ACHN (cell line): ENCODE data around the gene ALOX5AP.

Source experiments
- DNase-seq: peaks from one replicate; pipeline ENCODE4 v3.0.0-alpha.2; 2015
- in situ Hi-C: cut with HindIII; loops from 2 replicates; pipeline ENCODE4 v1.10.0; 2017; ENCODE audit warnings: low sequenced_read_pairs, low pct_ligation_motif_present, low pct_unique_long_range_greater_than_20kb

Gene ALOX5AP

DNA sequence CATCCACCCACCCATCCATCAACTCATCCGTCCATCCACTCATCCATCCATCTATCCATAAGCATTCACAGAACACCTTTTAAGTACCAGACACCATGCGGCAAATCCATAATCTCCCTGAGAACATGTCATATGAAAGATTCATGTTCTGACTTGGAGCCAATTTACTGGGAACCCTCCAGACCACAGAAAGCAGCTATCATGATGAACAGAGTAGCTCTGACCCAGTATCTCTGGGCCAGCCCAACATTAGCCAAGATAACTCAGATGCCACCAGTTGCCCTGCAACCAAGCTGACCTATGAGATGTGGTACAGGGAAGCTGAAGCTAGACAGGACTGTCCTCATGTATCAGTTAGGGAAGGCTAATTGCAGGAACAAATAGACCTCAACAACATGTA is 51.3 kb downstream of the ALOX5AP start:
- in situ Hi-C loops, result loop anchor here (25.0 kb wide), 1 partner anchor 124 kb away; no protein-coding TSS in a partner anchor
- DNase-seq, result no peak

DNA sequence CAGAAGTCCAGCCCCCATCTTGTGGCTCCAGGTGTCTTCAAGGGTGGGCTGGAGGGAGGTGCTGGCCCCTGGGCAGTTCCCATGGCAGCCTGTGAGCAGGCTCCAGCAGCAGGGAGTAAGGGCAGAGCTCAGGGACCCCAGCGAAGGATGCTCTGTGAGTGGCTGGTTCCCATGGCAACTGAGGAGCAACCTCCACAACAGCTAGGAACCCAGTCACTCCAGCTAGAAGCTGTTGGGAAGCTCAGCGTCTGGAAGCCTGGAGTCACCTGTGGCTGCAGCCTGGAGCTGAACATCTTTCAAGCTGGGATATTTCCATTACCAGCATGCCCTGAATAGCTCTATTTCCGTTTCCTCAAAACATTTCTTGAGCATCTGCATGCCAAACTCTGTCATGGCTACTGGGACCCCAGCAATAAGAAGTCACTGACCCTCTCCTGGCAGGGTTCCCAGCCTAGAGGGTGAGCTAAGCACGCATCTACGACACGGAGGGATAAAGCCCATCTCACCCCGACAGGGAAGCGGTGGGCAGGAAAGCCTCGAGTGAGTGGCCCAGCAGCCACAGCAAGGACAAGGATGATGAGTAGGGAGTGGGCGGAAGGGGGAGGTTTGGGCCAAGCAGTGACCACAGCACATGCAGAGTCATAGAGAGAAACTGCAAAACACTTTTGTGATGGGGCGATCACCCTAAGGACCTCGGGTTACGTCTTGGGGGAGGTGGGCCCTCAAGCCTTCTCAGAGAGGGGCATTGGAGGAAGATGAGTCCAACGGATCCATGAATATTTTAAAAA is 52.6 kb downstream of the ALOX5AP start:
- in situ Hi-C loops, result loop anchor here (25.0 kb wide), 1 partner anchor 126 kb away; no protein-coding TSS in a partner anchor
- no peak for DNase-seq

DNA sequence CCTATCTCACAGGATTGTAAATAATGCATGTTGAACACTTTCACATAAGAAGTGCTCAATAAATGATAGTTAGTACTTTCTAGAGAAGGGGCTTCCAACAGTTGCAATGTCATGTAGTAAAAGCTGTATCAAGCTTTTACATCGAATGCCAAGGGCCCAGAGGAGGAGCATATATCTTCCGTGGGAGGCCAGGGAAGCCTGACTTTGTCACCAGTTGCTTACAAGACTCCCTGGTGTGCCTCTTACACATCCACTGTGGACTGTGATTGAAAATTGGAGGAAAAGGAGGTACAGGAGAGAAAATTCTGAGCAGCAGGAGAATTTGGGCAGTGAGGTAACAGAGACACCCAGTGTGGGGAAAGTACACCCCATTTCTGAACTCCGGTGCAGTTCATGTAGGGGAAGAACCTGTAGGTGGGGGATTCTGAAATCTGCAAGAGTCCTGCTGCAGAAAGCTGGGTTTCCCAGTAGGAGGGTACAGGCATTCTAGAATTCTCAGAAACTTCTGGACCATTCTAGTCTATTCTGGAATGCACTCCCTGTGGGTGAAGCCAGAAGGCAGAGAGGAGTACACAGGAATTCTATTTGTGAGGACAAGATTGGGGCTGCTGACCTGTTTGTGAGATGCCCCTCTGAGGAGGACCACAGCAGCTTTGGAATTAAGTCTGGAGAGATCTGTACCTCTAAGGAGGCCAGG is 54.0 kb downstream of the ALOX5AP start:
- in situ Hi-C loops, result loop anchor here (25.0 kb wide), 1 partner anchor 127 kb away; no protein-coding TSS in a partner anchor
- no peak for DNase-seq

DNA sequence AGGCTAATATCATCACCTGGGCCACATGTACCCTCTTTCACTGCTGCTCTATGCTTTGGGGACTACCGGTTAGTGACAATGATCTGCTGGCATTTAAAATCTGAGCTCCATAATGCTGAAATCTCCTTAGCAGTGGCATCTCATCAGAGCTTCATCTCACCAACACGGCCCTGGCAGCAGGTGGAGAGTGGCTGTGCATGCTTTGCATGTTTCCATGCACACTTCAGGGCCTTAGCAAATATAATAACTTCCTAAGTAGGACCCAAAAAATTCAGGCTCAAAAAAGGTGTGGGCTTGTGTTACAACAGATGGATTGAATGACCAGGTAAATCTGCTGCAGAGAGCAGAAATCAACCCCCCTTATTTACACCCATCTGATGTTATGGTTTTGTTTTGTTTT is 55.2 kb downstream of the ALOX5AP start:
- in situ Hi-C loops, result loop anchor here (25.0 kb wide), 1 partner anchor 128 kb away; no protein-coding TSS in a partner anchor
- no peak for DNase-seq

DNA sequence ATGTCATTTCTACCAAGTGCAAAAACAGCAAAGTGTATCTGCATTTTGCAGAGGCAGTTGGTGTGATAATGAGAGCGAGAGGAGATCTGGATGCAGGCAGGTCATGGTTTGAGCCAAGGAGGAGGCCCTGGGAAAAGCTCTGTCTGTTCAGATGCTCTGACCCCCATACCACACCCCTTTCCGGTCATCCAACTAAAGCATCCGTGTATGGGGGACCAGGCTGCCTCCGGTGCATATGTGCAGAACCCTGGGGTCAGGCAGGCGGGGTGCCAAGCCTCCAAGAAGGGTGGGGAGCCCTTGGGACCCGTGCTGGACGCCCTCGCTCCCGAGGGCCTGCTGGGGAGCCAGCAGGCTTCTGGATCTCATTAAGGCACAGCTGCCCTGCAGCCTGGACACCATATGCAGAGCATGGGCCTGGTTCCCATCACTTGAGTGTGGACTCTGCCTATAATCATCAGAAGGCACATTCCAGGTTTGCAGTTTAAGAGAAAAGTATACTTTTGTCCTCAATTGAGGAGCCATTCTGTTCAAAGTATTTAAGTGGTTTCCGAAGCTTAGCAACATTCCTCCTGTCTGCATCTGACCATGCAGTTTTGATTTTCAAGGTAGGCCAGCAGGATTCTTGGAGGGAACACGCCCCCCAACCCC is 56.1 kb downstream of the ALOX5AP start:
- DNase-seq, result no peak
- in situ Hi-C loops, result loop anchor here (25.0 kb wide), 1 partner anchor 129 kb away; no protein-coding TSS in a partner anchor

DNA sequence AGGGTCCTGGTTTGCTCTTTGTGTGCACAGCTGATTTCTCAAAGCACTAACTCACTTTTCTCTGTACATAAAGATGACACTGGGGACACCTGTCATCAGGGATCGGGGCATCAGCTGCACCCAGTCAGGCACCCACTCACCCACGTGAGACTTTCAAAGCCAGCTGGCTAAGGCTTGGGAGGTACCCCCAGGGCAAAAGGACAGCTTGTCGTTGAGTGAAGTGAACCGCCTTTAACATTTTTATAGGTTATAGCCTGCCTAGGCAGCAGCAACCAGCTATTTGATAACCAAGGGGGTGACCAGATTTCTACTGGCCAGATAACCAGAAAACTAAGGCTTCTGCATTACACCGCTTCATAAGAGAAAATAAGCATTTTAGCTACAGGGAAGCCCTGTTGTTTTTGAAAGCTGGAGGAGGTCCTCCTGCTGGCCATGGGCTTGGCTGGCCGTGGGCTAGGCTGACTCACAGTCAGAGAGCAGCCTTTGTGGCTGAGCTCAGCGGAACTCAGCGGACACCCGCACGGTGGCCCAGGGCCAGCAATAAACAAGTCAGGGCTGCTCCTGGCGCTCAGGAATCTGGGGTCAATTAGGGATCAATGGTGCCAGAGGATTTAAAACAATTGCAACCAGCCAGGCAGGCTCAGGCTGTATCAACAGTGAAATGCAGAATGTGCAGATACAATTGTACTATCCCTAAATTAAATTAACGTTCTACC is 57.1 kb downstream of the ALOX5AP start:
- in situ Hi-C loops, result loop anchor here (25.0 kb wide), 1 partner anchor 130 kb away; no protein-coding TSS in a partner anchor
- DNase-seq, result peak; percentile 89

DNA sequence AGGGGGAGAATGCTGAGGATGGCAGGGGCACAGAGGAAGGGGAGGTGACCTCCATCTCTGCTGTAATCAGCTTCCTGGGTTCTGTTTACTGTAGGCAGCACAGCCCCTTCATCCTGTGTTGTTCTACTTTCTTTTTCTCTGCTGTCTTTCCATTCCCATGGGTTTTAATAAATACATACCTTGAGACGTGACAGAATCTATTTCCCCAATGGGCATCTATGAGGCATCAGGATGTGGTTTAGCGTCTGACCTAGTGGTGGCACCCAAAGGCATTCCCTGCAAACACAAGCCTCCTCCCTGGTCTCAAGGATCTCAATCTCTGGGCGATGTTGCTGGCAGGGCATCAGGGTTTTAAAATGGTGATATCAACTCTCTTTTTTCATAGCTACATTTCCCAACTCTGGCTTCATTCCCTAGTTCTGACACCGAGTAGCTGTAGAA is 60.8 kb downstream of the ALOX5AP start:
- DNase-seq, result peak; percentile 80
- in situ Hi-C loops, result loop anchor here (25.0 kb wide), 1 partner anchor 134 kb away; no protein-coding TSS in a partner anchor

DNA sequence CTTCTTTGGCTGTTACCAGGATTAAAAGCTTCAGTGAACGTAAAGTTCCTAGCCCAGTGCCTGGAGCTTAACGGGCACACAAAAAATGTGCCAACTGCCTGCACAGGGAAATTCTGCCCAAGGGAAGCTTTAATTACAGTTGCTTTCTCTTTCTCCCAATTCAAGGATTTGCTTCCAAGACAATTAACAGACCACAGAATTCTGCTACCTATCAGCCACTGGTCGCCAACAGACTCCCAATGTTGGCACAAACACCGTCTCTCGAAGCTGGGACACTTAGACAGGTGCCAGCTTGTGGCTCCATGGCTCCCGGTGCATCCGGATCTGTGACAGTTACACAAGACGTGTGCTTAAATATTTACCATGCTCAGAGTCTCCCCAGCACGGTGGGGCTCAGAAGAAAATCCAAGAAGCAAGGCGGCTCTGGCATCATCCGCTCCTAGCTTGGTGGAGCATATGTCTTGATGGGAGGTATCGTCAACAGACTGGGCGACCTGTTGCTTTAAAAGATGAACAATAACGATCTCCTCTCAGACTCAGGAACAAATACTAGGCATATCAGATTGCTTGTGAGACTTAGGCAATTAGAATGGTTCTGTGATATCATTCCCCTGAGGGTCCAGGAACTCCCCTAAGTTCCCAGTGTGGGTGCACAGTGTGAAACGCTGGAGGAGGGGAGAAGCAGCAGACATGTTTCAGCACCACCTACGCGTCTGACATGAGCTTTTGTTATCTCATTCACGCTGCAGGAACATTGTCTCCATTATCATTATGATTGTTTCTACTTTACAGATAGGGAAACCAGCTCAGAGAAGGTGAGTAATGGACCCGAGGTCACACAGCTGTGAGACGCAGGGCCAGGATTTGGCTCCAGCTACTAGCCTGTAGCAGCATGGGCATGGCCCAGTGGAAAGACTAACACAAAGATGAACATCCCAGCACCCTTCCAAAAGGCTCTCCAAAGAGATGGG is 61.6 kb downstream of the ALOX5AP start:
- peak; percentile 22 for DNase-seq
- in situ Hi-C loops, result loop anchor here (25.0 kb wide), 1 partner anchor 135 kb away; no protein-coding TSS in a partner anchor

DNA sequence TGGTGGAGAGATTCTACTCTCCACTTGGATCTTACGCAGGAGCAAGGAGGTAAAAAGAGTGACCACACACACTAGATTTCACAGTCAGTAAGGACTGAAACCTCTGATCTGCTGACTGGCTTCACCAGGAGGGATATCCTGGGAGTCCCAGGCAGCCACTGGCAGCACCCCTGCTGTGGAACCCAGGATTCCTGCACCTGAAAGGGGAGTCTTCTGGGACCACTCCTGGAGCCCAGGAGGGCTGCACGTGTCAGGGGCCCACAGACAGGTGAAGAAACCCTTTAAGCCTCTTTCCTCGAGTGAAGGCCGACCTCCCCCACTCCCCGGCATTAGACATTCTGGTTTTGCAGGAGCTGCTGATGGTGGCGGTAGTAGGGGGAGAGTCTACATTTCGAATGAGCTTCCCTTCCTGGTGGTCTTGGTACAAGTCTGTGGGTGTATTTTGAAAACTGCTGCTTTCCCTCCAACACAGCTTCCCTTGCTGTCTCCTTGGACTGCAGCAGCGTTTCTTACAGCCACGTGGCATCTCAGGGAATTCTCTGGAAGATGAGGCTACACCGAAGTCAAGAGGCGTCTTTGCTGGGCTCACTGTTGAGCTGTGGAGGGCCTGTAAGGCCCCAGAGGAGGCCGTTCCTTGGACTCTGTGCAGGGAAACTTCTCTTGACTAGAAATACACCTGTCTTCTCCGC is 62.6 kb downstream of the ALOX5AP start:
- no peak for DNase-seq
- in situ Hi-C loops, result loop anchor here (25.0 kb wide), 1 partner anchor 136 kb away; no protein-coding TSS in a partner anchor

DNA sequence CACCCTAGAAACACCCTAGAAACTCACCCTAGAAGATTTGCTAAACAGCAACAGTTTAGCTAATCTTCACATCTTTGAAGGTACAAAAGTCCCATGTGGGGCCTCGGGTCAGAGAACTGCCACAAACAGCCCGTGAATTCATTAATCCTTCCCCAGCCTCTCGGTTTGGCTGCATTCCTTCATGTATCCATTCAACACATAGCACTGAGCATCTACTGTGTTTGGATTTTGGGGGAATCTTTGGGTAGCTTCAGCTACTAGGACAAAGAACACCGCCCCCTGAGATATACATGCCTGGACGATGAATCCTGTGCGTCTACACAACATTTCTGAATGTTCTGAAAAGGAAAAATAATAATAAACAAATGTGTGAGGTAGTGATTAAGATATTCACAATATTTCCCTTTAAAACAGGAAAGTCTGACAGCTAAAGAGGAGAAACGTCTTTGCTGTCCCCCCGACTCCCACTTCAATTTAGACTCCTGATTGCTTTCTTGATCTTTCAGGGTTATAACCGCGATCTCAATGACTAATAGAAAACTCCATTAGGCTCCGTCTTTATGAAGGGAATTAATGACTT is 63.5 kb downstream of the ALOX5AP start:
- in situ Hi-C loops, result loop anchor here (25.0 kb wide), 1 partner anchor 137 kb away; no protein-coding TSS in a partner anchor
- DNase-seq, result no peak

DNA sequence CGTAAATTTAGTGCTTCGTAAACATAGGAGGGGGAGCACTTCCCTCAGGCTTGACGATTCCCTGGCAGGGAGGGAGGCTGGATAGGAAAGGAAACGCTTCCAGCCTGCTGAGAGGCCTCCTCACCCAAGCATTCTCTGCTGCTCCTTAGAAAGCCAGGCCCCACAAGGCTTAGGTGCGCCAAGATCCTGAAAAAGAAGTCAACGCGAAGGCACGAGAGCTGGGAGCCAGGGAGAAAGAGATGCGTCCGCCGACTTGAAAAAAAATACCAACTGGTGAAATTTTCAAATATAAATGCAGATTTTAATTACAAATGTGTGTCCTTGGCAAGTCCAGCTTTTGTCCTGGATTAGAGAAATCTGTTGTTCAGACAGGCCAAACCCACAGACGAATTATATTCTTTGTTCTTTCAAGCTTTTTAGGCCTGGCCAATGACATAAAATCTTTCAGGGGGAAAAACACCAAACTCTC is 64.0 kb downstream of the ALOX5AP start:
- no peak for DNase-seq
- in situ Hi-C loops, result loop anchor here (25.0 kb wide), 1 partner anchor 137 kb away; no protein-coding TSS in a partner anchor

DNA sequence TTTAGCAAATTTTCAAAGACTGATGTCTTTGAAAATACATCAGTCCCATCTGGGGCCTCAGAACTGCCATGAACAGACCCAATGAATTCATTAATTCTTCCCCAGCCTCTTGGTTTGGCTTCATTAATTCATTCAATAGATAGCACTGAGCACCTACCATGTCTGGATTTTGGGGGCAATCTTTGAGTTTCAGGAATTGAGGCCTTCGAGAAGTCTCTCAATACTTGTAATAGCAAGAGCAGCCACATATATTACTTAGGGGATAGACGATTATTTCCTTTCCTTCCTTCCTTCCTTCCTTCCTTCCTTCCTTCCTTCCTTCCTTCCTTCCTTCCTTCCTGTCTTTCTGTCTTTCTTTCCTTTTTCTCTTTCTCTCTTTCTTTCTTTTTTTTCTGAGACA is 64.8 kb downstream of the ALOX5AP start:
- in situ Hi-C loops, result no loop called here
- DNase-seq, result no peak

DNA sequence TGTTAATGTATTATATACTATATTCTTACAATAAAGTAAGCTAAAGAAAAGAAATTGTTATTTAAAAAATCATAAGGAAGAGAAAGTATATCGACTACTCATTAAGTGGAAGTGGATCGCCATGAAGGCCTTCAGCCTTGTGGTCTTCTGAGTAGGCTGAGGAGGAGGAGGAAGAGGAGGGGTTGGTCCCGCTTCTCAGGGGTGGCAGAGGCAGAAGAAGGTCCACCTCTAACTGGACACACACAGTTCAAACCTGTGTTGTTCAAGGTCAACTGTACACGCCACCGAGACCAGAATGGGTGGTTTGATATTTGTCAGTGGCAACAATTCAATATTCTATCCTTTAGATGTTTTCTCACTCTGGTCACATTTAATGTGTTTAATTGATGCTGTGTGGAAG is 67.2 kb downstream of the ALOX5AP start:
- in situ Hi-C loops, result no loop called here
- DNase-seq, result no peak

DNA sequence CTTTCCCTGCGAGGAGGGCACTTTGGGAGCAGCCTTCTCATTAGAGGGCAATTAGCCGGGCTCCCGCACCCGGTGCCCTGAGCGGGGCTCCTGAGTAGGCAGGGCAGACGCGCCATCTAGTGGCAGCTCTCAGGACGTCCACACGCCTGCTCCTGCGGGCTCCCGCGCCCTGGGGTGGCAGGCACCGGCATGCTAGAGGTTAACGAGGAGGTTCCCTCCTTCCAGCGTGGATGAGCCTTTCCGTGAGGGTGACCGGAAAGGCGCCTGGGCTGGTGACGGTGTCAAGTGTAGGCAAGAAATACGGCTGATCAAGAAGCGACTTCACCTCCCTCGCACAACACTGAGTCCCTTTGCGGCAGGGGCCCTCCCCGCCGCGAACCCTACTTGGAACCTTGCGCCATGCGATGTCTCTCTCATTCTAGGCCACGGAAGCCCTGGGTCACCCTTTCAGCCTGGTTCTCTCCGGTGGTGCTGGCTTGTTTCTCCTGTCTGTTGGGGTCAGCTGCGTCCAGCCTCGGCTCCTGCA is 67.7 kb downstream of the ALOX5AP start:
- in situ Hi-C loops, result no loop called here
- peak; percentile 72 for DNase-seq

DNA sequence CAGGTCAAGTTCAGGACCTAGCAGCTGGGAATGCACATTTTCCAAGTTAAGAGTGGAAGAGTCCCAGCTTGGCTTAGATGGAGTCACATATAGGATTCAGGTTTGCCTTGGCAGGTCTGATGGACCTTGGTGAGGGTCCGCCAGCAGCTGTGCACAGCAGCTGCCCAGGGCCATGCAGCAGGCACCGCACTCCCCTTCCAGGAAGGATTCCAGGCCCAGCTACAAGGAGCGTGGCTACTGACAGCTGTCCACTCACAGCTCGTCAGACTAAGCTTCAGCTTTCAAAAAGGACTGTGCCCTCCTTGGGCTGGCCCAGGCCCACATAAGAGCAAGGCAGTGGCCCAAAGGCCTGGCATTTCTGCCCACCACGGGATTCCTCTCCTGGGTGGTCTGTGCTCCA is 68.4 kb downstream of the ALOX5AP start:
- in situ Hi-C loops, result no loop called here
- DNase-seq, result no peak

DNA sequence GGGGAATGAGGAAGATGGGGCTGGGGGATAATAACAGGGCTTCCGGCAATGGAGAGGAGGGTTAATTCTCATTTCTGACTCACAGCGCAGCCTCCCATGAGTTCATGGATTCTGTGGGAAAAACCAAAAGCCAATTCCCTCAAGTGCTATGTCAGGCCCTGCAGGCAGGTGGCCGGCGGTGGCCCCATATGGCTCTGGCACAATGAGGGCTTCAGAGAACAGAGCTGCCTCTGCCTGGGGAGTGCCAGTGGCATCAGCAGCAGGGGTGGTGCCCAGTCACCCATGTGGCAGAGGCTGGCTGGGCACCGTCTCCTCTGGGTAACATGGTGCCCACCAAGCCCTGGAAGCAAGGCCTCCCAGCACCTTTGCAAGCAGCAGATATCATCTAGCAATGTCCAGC is 69.1 kb downstream of the ALOX5AP start:
- no peak for DNase-seq
- in situ Hi-C loops, result no loop called here
